ACC112 (cell line): Measurements from ENCODE around the gene TBC1D21.

Experiments
- H2AFZ ChIP-seq: fragments of 200-600 bp; sonication (generic); one replicate; pipeline ENCODE4 v1.6.0; 2017; ENCODE audit warnings: antibody characterized with exemption, low read length; ENCODE audit not compliant: unreplicated experiment
- H3K27ac ChIP-seq: fragments of 200-600 bp; sonication (generic); 2 replicates; pipeline ENCODE4 v1.5.1; 2014; ENCODE audit warnings: low read depth, mild to moderate bottlenecking, antibody characterized with exemption, low read length, moderate library complexity
- H3K27me3 ChIP-seq: fragments of 200-600 bp; sonication (generic); 2 replicates; pipeline ENCODE4 v1.6.1; 2014; ENCODE audit warnings: mild to moderate bottlenecking, antibody characterized with exemption, low read length, moderate library complexity, mixed read lengths; ENCODE audit not compliant: insufficient read depth
- H3K36me3 ChIP-seq: fragments of 200-600 bp; sonication (generic); 2 replicates; pipeline ENCODE4 v1.6.1; 2016; ENCODE audit warnings: mild to moderate bottlenecking, antibody characterized with exemption, low read length, moderate library complexity, mixed read lengths; ENCODE audit not compliant: insufficient read depth
- H3K4me1 ChIP-seq: fragments of 200-600 bp; sonication (generic); one replicate; pipeline ENCODE4 v1.6.1; 2016; ENCODE audit warnings: low read length, mixed read lengths; ENCODE audit not compliant: insufficient read depth, unreplicated experiment, control insufficient read depth
- H3K4me3 ChIP-seq: fragments of 200-600 bp; sonication (generic); 2 replicates; pipeline ENCODE4 v1.5.1; 2014; ENCODE audit warnings: mild to moderate bottlenecking, low read depth, low read length
- H3K79me2 ChIP-seq: fragments of 200-600 bp; sonication (generic); one replicate; pipeline ENCODE4 v1.6.0; 2016; ENCODE audit warnings: low read length; ENCODE audit not compliant: control insufficient read depth, unreplicated experiment, insufficient read depth

TBC1D21 gene

DNA sequence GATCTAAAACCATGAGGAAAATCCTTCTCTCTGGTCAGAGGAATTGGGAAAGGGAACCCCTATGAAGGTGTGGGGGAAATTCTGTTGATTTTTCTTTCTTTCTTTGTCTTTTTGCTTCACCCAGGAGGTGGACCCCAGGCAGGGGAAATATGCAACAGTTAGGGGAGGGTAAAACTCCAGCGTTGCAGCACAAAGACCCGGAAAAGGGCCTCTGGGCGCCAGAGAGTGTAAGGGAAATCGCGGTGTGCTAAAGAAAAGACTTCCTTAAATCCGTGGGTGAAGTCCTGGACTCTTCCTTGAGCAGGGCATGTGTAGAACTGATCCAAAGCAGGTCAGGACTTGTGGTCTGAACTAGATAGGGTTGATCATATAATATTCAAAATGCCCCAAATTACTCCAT, 11.1 kb upstream of the TBC1D21 start:
- H3K27ac ChIP-seq, result no peak overlapping the region
- H3K4me1 ChIP-seq, result no peaks in the 10 kb centered on the region
- peaks cover 93% of the 10 kb centered on the region for H3K27me3 ChIP-seq
- H3K4me3 ChIP-seq, result no peak overlapping the region
- H3K36me3 ChIP-seq, result no peaks in the 10 kb centered on the region
- no peaks in the 10 kb centered on the region for H3K79me2 ChIP-seq
- H2AFZ ChIP-seq, result no peak overlapping the region

DNA sequence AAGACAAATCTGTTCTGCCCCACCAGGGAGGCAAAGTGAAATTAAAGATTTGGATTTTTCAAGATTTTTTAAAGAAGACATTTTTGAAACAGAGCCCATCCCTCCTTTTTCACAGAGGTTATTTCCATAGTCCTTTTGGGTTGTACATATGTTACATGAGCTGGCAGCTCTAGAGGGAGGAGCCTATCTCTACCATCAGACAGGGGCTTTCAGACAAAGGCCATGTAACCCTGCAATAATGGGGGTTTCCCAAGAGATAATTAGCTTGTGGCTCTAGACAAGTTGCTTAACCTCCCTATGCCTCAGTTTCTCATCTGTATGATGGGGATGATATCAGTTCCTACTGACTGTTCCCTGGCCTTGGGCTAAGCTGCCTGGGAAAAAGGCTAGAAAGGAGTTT, 8.0 kb upstream of the TBC1D21 start:
- Histone ChIP-seq H3K4me1 (no peaks in the 10 kb centered on the region), H3K36me3 (no peaks in the 10 kb centered on the region), H3K27ac (no peak overlapping the region), H2AFZ (no peak overlapping the region), H3K27me3 (peaks cover 96% of the 10 kb centered on the region), H3K4me3 (no peak overlapping the region), H3K79me2 (no peaks in the 10 kb centered on the region)

DNA sequence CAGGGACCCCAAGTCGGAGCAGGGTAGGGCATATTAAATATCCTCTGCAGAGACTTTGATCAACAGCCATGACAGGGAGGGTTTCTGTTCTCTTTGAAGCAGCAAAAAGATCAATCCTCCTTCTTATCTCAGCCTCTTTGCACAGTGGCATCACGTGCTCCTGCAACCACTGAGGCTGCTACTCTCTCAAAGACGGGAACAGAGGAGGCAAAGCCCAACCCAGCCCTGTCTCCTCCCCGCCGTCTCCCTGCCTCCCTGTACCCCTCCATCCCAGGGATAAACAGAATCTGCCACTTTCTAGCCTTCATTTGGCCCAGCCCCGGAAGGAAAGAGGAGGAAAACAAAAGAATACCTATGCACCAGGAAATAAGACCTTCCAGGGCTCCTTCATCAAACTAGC, 7.5 kb upstream of the TBC1D21 start:
- Histone ChIP-seq H3K4me3 (no peak overlapping the region), H3K4me1 (peaks cover 4% of the 10 kb centered on the region), H3K79me2 (no peaks in the 10 kb centered on the region), H3K27ac (no peak overlapping the region), H3K36me3 (no peaks in the 10 kb centered on the region), H3K27me3 (peaks cover 96% of the 10 kb centered on the region), H2AFZ (no peak overlapping the region)

DNA sequence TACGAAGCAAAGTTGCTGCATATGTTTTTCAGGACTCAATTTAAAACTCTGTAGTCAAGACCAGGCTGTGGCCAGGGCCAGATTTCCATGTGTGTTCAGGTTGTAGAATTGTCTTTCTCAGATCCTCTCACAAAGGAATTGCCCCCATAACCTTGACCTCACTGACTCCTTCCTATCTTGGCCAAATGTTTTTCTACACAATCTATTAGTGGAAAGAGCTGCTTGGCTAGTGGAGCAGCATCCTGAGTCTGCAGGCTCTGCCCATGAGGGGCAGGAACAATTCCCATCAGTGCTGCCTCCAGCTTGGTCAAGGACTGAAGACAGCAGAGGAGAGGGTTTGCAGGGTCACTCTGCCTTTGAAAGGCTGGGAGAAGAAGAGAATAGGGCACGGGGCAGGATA, 6.9 kb upstream of the TBC1D21 start:
- no peaks in the 10 kb centered on the region for H3K36me3 ChIP-seq
- H3K4me3 ChIP-seq, result no peak overlapping the region
- peaks cover 9% of the 10 kb centered on the region for H3K4me1 ChIP-seq
- peaks cover 99% of the 10 kb centered on the region for H3K27me3 ChIP-seq
- H2AFZ ChIP-seq, result no peak overlapping the region
- no peaks in the 10 kb centered on the region for H3K79me2 ChIP-seq
- H3K27ac ChIP-seq, result no peak overlapping the region

DNA sequence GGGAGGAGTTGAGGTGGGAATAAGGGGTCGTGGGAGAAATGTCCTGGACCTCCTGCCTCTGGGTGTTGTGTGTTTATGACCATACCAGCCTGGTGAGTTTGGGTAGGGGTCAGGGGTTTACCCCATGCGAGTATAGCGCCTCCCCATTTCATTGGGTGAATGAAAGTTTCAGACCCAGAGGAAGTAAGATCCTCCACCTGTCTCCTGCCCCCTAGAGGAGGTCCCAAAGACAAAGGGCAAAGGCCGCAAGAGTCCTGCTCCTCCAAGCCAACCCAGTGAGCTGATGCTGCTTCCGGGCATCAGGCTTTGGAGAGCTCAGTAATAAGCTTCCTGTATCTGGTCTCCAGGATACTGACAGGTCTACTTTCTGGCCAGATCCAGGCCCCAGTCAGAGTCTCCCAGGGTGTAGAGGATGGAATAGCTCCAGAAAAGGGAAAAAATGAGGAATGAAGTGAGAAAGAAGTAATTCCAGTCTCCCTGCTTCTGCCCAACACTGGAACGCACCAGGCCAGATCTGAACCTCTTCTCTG, 6.4 kb upstream of the TBC1D21 start:
- Histone ChIP-seq H3K27ac (no peak overlapping the region), H3K79me2 (no peaks in the 10 kb centered on the region), H3K4me3 (no peak overlapping the region), H3K27me3 (peaks cover 100% of the 10 kb centered on the region), H3K36me3 (no peaks in the 10 kb centered on the region), H2AFZ (no peak overlapping the region), H3K4me1 (peaks cover 10% of the 10 kb centered on the region)

DNA sequence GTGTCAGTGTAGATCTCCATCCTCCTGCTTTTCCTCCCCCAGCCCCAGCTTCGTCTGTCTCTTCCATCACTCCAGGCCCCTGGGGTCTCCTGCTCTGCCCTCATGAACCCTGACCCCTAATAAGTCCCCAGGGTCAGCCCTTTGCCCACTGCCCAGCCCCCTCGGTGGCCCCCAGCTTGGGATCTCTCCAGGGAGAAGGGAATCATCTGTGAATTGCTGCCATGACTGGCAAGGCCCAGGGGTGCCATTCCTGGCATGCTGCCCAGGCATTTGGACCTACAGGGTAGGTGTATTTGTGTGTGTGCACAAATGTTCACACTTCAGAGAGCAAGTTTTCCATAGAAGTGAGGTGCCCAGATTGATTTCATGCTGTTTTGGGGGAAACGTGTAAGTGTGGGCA, 5.9 kb upstream of the TBC1D21 start:
- H3K36me3 ChIP-seq, result no peaks in the 10 kb centered on the region
- H3K79me2 ChIP-seq, result no peaks in the 10 kb centered on the region
- peaks cover 100% of the 10 kb centered on the region for H3K27me3 ChIP-seq
- H3K4me1 ChIP-seq, result peaks cover 10% of the 10 kb centered on the region
- no peak overlapping the region for H3K27ac ChIP-seq
- no peak overlapping the region for H2AFZ ChIP-seq
- H3K4me3 ChIP-seq, result no peak overlapping the region

DNA sequence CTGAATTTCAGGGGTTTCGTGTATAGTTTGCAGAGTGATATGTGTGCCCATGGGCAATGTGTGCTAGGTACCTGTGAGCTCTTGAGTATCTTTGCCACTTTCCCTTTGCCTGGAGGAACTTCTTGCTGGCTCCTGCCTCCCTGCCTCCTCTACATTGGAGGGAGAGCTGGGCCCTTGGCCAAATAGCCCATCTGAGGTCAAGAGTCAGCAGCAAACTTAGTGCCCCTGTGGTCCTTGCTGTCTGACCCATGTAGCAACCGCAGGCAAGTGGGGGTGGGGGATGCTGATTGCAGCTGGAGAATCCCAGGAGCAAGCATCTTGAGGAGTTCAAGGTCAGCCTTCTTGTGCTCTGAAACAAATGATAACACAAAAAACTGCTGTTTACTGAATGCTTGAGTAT, 5.4 kb upstream of the TBC1D21 start:
- Histone ChIP-seq H2AFZ (no peak overlapping the region), H3K27me3 (peaks cover 100% of the 10 kb centered on the region), H3K79me2 (no peaks in the 10 kb centered on the region)

DNA sequence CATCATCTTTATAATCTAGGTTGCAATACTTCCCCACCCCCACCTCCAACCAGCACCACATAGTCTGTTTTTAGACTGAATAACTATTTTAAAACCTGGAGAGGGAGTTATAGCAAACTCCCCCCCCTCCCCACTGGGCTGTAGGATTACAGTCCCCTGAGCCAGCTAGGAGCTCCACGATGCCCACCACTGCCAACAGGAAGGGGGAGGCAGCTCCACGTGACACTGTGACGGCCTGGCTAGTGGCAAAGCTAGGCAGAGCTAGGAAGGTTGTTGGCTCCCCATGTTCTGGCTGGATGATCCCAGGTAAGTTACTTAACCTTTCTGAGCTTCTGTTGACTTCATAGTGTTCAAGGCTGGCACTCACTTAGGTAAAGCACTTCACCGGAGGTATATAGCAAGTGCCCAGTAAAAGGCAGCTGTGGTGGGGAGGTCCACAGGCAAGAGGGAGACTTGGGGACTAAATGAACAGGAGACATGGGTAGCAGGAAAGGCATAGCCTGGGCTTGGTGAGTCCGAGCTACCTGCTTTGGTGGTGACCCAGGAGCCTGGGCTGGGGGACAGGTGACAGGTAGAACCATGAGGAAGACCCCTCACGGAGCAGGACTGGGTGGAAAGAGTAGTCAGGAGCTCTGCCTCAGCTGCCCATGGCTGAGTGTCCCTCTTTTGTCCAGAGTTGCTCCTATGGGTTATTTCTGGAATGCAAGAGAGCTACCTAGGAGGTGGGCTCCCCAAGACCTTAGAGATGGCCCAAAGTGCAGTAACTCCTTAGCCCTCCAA, 4.0 kb upstream of the TBC1D21 start:
- H3K4me1 ChIP-seq, result peaks cover 10% of the 10 kb centered on the region
- H3K36me3 ChIP-seq, result no peaks in the 10 kb centered on the region
- no peak overlapping the region for H3K27ac ChIP-seq
- H3K4me3 ChIP-seq, result no peak overlapping the region
- peaks cover 93% of the 10 kb centered on the region for H3K27me3 ChIP-seq
- H3K79me2 ChIP-seq, result no peaks in the 10 kb centered on the region
- H2AFZ ChIP-seq, result no peak overlapping the region

More for the DNA sequence above, 5.4 kb upstream of the TBC1D21 start:
- H3K4me1 ChIP-seq, result peaks cover 10% of the 10 kb centered on the region
- no peak overlapping the region for H3K27ac ChIP-seq
- no peak overlapping the region for H3K4me3 ChIP-seq
- H3K36me3 ChIP-seq, result no peaks in the 10 kb centered on the region

DNA sequence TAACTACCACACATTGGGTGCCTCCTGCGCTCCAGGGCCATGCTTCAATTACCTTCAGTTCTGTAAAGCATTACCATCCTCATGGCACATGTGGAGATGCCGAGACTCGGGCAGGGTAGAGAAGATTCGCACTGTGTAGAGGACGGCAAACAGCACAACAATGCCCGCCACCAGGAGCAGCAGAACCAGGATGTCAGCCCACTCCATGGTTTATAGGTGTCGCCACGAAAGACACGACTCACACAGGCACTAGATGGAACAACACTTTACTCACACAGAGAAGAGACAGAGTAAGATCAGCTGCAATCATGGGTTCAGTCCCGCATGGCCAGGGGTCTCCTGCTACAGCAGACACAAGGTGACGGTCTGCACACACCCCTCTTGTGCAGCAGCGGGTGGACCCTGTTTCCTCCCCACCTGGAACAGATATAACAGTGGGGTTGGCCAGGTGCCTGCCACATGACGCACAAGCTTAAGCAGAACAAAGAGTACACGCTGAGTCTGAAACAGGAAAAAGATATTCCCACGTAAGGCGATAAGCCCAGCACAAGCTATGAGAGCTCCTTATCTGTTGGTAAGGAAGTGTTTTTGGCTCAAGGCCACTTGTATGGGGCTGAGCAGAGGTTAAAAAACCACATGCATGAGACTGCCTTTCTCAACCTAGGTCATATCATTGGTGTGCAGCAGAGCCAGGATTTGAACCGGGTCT, 2.5 kb upstream of the TBC1D21 start:
- no peak overlapping the region for H3K27ac ChIP-seq
- peaks cover 10% of the 10 kb centered on the region for H3K4me1 ChIP-seq
- peaks cover 78% of the 10 kb centered on the region for H3K27me3 ChIP-seq
- no peak overlapping the region for H3K4me3 ChIP-seq
- no peaks in the 10 kb centered on the region for H3K79me2 ChIP-seq
- no peaks in the 10 kb centered on the region for H3K36me3 ChIP-seq
- H2AFZ ChIP-seq, result no peak overlapping the region

DNA sequence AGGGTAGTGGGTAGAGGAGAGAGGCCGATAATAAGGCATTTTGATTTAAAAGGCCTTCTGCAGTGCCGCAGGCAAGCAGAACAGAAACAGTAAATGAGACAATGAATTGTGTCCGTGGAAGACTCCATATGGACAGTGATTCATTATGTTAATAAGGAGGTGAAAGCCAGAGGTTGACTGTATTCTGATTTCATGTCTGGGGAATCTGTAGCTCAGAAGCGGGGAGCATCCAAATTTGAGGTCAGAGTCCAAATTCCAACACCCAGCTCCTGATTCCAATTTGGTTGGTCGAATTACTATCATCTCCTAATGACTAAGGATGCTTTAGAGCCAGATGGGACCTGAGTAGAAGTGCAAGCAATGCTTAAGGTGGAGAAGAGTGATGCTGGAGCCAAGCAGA, 1.0 kb upstream of the TBC1D21 start:
- Histone ChIP-seq H3K4me1 (peaks cover 10% of the 10 kb centered on the region), H2AFZ (no peak overlapping the region), H3K36me3 (no peaks in the 10 kb centered on the region), H3K27ac (no peak overlapping the region), H3K4me3 (no peak overlapping the region), H3K79me2 (no peaks in the 10 kb centered on the region), H3K27me3 (peaks cover 63% of the 10 kb centered on the region)
